ENCODE results near the gene SMIM7.

Gene SMIM7

GRCh38 chr19:16621165-16621800 lies 38.7 kb downstream of the SMIM7 start:
- no peak for DNase-seq (ENCODE audit: low spot score)

- no peak for DNase-seq (ENCODE audit: low spot score)
These were observed 39.4 kb downstream of the SMIM7 start for GRCh38 chr19:16620584-16620983.

- DNase-seq (ENCODE audit: low spot score), result no peak
These were observed 39.9 kb downstream of the SMIM7 start for GRCh38 chr19:16620018-16620417.

- no peak for DNase-seq (ENCODE audit: low spot score)
These were observed 40.5 kb downstream of the SMIM7 start for GRCh38 chr19:16619457-16619856.

DNA sequence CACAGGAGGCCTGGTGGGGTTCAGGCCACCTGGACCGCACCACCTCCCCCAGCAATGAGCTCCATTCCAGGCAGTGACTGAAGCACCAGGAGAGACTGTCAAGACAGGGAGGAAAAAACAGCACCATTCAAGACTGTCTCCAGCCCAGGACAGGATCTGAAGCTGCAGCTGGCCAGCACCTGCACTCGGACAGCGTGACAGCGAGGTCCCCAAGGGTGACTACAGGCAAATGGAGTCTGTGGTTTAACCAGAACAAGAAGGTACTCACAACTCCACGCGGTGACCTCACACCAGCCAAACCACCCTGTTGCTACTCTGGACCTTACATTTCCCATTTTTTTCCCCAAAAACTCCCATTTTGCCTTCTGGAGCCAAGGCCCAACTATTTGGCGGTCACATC lies 41.7 kb downstream of the SMIM7 start:
- no peak for DNase-seq (ENCODE audit: low spot score)

GRCh38 chr19:16615808-16616207 lies 44.1 kb downstream of the SMIM7 start:
- peak; percentile 76 for DNase-seq (ENCODE audit: low spot score)

DNA sequence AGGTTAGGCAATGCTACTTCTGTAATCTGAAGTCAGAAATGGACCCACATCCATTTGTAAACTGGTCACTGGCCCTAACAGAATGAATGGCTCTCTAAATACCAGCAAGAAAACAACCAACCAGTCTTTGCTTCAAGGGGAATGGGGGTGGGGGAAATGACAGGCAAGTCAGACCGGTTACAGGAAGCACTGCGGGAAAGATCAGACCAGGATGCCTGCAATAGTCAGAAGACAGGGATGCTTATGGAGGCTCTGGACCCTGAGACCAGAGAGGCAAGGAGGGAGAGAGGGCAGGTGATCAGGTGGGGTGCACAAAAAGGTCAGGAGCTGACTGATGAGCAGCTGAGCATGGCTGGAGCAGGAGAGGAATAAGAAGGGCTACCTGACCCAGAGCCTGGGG lies 45.0 kb downstream of the SMIM7 start:
- no peak for DNase-seq (ENCODE audit: low spot score)

- no peak for DNase-seq (ENCODE audit: low spot score)
These were observed 46.1 kb downstream of the SMIM7 start for GRCh38 chr19:16613841-16614240.

DNA sequence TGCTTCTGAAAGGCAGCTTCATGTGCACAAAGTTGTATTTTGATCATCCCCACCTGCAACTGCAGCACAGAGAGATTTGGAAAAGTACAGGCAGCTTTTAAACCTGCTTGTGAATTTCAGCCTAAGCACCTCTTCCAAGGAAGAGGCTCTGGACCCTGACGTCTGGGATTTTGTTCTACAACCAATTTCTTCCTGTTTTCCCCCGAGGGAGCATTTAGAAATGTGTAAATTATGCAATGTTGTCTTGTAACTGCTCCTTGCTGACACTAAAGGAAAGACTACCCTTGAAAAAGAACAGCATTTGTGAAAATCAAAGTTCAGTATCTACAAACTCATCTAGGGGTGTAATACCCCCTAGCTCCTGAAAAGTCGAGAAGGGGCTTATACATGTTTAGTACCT lies 47.3 kb downstream of the SMIM7 start:
- DNase-seq (ENCODE audit: low spot score), result no peak

DNA sequence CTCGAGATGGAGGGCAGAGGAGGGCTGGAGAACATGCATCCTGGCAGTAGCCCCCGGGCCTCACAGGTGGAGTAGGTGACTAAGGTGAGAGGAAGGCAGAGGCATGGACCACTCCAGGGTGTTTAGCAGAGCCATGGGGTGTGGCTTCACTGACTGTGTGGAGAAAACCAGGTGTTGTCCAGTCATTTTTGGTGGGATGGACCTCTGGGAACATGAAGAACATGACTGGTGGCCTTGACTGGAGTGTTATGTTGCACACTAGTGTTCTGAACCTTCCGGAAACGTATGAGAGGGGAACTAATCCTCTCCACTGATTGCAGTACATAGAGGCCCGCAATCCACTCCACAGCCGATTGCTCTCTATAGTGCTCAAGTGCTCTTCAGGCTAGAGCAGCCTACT lies 48.8 kb downstream of the SMIM7 start:
- DNase-seq (ENCODE audit: low spot score), result no peak

DNA sequence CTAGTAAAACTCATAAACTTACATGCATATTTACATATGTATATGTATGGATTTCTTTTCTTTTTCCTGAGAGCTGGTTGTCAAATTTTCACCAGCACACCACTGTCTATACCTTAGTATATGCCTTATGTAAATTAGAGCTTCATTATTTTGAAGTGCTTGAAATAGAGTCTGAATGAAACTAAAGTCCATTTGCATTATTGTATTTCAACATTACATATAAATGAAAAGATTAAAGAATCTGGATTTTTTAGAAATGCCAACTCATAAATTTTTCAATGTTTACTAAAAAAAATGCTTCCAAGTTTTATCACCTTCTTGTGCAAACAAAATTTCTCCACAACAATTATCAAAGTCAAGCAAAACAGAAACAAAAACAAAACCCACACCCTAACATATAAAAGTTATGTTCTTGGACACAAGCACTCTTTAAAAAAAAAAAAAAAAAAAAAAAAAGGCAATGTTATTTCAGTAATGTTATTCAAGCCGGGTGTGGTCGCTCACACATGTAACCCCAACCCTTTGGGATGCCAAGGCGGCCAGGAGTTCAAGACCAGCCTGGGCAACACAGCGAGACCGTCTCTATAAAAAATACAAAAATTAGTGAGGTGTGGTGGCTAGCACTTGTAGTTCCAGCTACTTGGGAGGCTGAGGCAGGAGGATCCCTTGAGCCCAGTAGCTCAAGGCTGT lies 50.3 kb downstream of the SMIM7 start:
- DNase-seq (ENCODE audit: low spot score), result no peak

- no peak for DNase-seq (ENCODE audit: low spot score)
These were observed 51.6 kb downstream of the SMIM7 start for GRCh38 chr19:16608290-16608739.

- no peak for DNase-seq (ENCODE audit: low spot score)
These were observed 52.1 kb downstream of the SMIM7 start for GRCh38 chr19:16607819-16608218.

DNA sequence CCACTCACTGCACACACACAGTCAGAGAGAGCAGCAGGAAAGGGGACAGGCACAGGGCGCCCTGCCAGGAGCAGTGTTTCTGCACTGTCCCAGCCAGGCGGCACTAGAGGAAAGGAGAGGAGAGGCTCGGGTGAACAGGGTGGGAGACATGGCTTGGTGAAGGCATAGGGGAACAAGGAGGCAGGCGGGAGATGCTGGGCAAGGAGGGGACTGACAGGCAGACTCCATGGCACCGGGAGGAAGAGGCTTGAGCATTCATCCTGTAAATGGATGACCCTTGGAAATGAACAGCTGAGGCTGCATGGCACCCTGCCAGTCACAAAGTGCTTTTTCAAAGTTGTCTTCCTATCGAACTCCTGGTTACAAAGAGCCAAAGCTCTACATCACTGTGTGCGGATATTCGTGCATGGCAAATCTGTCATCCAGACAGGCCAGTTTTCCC lies 54.4 kb downstream of the SMIM7 start:
- no peak for DNase-seq (ENCODE audit: low spot score)

DNA sequence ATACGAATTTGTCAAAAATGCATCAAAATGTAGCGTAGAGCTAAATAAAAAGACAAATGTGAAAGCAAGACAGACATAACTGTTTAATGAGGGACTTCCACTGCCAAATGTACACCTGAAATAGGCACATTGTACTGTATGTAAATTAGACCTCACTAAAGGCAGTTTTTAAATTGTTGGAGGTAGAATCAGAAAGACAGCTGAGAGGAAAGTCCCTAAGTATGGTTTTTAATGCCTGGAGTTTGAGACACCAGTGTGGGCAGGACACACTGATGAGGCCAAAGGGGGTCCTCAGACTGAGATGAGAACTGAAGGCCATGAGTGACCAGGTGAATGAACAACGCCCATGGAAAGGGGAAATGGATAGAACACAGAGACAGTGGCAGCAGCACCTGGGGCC lies 54.8 kb downstream of the SMIM7 start:
- no peak for DNase-seq (ENCODE audit: low spot score)

- no peak for DNase-seq (ENCODE audit: low spot score)
These were observed 55.3 kb downstream of the SMIM7 start for GRCh38 chr19:16604615-16605014.

DNA sequence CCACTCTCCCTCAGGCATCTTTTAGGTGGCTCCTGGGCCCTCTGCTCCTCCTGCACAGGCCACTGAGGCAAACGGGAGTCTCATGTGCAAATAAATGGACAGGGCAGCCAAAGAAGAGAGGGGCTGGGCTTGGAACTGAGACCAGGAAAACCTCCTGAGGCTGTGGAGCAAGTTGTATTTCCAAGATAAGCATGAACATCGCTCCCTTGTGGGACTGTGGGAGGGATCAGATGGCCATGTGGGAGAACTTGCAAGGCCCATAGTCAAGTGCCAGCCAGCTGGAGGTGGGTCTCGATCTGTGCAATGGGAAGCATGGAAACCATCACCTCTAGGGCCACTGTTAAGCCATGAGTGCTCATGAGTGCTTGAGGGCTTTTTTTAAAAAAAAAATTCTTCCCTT lies 56.9 kb downstream of the SMIM7 start:
- no peak for DNase-seq (ENCODE audit: low spot score)

- no peak for DNase-seq (ENCODE audit: low spot score)
These were observed 58.4 kb downstream of the SMIM7 start for GRCh38 chr19:16601378-16602052.

GRCh38 chr19:16600824-16601223 lies 59.1 kb downstream of the SMIM7 start:
- DNase-seq (ENCODE audit: low spot score), result no peak

DNA sequence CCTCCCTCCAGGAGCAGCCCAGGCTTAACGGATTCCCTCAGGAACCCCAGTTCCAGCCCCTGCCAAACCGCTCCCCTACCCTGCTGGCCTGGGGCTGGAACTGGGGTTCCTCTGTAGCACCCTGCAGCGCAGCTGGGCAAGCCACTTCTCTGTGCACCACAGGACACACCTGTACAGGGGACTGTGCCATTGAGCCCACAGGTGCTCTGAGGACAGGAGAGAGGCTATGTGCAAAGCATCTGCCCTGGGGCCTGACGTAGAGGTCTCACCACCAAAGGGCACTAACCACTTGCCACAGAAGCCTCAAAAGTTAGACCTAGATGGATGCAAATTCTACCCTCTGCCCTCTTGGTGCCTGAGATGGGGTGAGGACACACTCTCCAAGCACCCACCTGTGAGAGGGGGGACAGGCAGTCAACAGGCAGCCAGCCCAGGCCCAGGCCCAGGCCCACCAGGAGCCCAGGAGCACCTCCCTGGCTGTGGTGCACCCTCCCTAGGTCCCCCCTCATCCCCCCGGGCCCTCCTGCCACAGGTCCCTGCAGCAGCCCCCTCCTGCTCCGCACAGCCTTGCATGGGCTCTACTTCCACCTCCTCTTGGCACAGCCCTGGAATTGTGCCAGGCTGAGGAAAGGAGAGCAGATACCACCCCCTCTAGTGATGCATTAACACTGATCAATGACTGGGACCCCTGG lies 60.1 kb downstream of the SMIM7 start:
- no peak for DNase-seq (ENCODE audit: low spot score)

DNA sequence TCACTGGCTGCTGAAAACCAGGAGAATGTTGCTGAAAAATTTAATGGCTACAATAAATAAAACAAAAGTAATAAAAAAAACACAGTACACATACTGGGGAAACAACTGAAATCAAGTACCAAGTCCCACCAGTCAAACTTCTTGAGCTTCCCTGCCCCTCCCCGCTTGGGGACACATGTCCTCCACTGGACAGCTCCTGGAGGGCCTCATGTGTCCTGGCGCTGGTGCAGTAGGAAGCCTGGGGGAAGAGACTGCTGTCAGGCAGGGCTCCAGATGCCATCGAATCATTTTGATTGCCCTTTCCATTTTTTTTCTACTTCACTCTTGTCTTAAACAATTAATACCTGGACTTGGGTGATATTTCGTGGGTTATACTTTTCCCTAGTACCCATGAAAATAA lies 61.1 kb downstream of the SMIM7 start:
- DNase-seq (ENCODE audit: low spot score), result no peak

GRCh38 chr19:16596399-16596798 lies 63.5 kb downstream of the SMIM7 start:
- no peak for DNase-seq (ENCODE audit: low spot score)

All from iPS-NIHi11 (cell line).